HepG2 (cell line): ENCODE results near the gene GGA3. TPM values are rescaled to one million over a fixed set of nuclear protein-coding genes. Genes with fewer than 3 reads are reported as not detected.

Experiments
- ARID3A ChIP-seq: IDR thresholded peaks from 2 replicates; pipeline ENCODE4 v1.6.1; 2012; ENCODE audit warnings: low read depth, low read length, improper control_type of control experiment
- BRF2 ChIP-seq: sonication (generic); formaldehyde crosslinking; IDR thresholded peaks from 2 replicates; pipeline ENCODE4 v1.8.1; 2022; ENCODE audit warnings: mild to moderate bottlenecking, missing genetic modification reagents
- FOSL1 ChIP-seq: sonication (generic); formaldehyde crosslinking; IDR thresholded peaks from 2 replicates; pipeline ENCODE4 v1.9.0; 2021; ENCODE audit warnings: missing genetic modification reagents, borderline replicate concordance
- GTF3A ChIP-seq: sonication (generic); formaldehyde crosslinking; conservative IDR thresholded peaks from 2 replicates; pipeline ENCODE4 v1.4.0; 2020; ENCODE audit warnings: mild to moderate bottlenecking, missing genetic modification reagents
- HNF4G ChIP-seq, 2 experiments: sonication (generic) in 1 of 2; formaldehyde crosslinking in 1 of 2; IDR thresholded peaks; 2 replicates each; pipeline versions ENCODE4 v1.4.0 to v1.6.1; 2011 to 2020; ENCODE audit warnings: borderline replicate concordance in 2 of 2, low read depth in 2 of 2, mild to moderate bottlenecking in 2 of 2, low read length in 1 of 2, missing genetic modification reagents in 1 of 2, moderate library complexity in 1 of 2
- HOXA9 ChIP-seq: sonication (generic); formaldehyde crosslinking; IDR thresholded peaks from 2 replicates; pipeline ENCODE4 v1.8.1; 2022; ENCODE audit warnings: missing genetic modification reagents, mild to moderate bottlenecking, moderate library complexity, borderline replicate concordance
- KDM1A ChIP-seq: IDR thresholded peaks from 2 replicates; pipeline ENCODE4 v1.6.1; 2016; ENCODE audit warnings: missing compliant biosample characterization
- MAF1 ChIP-seq: sonication (generic); formaldehyde crosslinking; IDR thresholded peaks from 2 replicates; pipeline ENCODE4 v1.5.0; 2020; ENCODE audit warnings: missing genetic modification reagents, borderline replicate concordance
- MATR3 ChIP-seq: sonication (generic); formaldehyde crosslinking; IDR thresholded peaks from 2 replicates; pipeline ENCODE4 v1.4.0; 2020; ENCODE audit warnings: missing genetic modification reagents
- NKX3-1 ChIP-seq: sonication (generic); formaldehyde crosslinking; IDR thresholded peaks from 2 replicates; pipeline ENCODE4 v1.5.0; 2020; ENCODE audit warnings: missing genetic modification reagents
- SNAPC2 ChIP-seq: sonication (generic); formaldehyde crosslinking; IDR thresholded peaks from 2 replicates; pipeline ENCODE4 v1.8.1; 2022; ENCODE audit warnings: mild to moderate bottlenecking, missing genetic modification reagents
- STAT6 ChIP-seq: sonication (generic); formaldehyde crosslinking; IDR thresholded peaks from 2 replicates; pipeline ENCODE4 v1.4.0; 2020; ENCODE audit warnings: missing genetic modification reagents, mild to moderate bottlenecking, borderline replicate concordance
- TCF7L2 ChIP-seq: IDR thresholded peaks from 2 replicates; pipeline ENCODE4 v1.6.1; 2011; ENCODE audit warnings: mild to moderate bottlenecking, low read depth, low read length, moderate library complexity
- ZFP90 ChIP-seq: sonication (generic); formaldehyde crosslinking; IDR thresholded peaks from 2 replicates; pipeline ENCODE4 v1.8.0; 2022; ENCODE audit warnings: missing genetic modification reagents, mild to moderate bottlenecking, inconsistent platforms, borderline replicate concordance
- ZFYVE20 ChIP-seq: sonication (generic); formaldehyde crosslinking; IDR thresholded peaks from 2 replicates; pipeline ENCODE4 v1.8.0; 2023; ENCODE audit warnings: low read depth, mild to moderate bottlenecking, moderate library complexity, missing genetic modification reagents, borderline replicate concordance
- ZNF33A ChIP-seq: sonication (generic); formaldehyde crosslinking; IDR thresholded peaks from 2 replicates; pipeline ENCODE4 v1.5.1; 2020; ENCODE audit warnings: missing genetic modification reagents, mild to moderate bottlenecking, moderate library complexity, borderline replicate concordance
- ZNF615 ChIP-seq: sonication (generic); formaldehyde crosslinking; IDR thresholded peaks from 2 replicates; pipeline ENCODE4 v1.5.0; 2020; ENCODE audit warnings: mild to moderate bottlenecking, missing genetic modification reagents, borderline replicate concordance
- ZNF629 ChIP-seq: sonication (generic); formaldehyde crosslinking; conservative IDR thresholded peaks from 2 replicates; pipeline ENCODE4 v1.5.0; 2020; ENCODE audit warnings: missing genetic modification reagents
- ZNF678 ChIP-seq: sonication (generic); formaldehyde crosslinking; IDR thresholded peaks from 2 replicates; pipeline ENCODE4 v1.4.0; 2020; ENCODE audit warnings: mild to moderate bottlenecking, missing genetic modification reagents
- ZNF775 ChIP-seq: sonication (generic); formaldehyde crosslinking; IDR thresholded peaks from 2 replicates; pipeline ENCODE4 v1.4.0; 2020; ENCODE audit warnings: missing genetic modification reagents, mild to moderate bottlenecking, moderate library complexity, borderline replicate concordance
- polyA plus RNA-seq, 8 experiments: library from polyadenylated mRNA; depleted of rRNA in 3 of 8; stranded (reverse) in 7 of 8; unstranded in 1 of 8; fragments of >200 nt; fragmentation: Illumina TruSeq in 4 of 8; extraction: Trizol in 4 of 8; gene quantifications; 2 replicates each; pipeline versions ENCODE4 v1.2.1 to v1.2.3, GENCODE V29; 2011 to 2016; ENCODE audit warnings: low read depth in 4 of 8, missing spikeins in 1 of 8, mixed read lengths in 1 of 8; ENCODE audit not compliant: insufficient read depth in 1 of 8
- total RNA-seq, 5 experiments: library from RNA; depleted of rRNA; stranded (reverse); fragments of >200 nt; fragmentation: Illumina TruSeq; extraction: Trizol; gene quantifications; 2 replicates each; pipeline ENCODE4 v1.2.3, GENCODE V29; 2016; ENCODE audit warnings: low read depth in 1 of 5
- TF ChIP-seq, protein P1 (sequence below): sonication (generic); formaldehyde crosslinking; IDR thresholded peaks from 2 replicates; pipeline ENCODE4 v1.4.0; 2020; ENCODE audit warnings: mild to moderate bottlenecking, missing genetic modification reagents

The GGA3 gene
- total and polyA plus RNA-seq, 2 of the 13 experiments (the other 11 are each of a cell fraction or from before 2014, with no cell fraction given): 28.4 to 43.7 TPM

DNA sequence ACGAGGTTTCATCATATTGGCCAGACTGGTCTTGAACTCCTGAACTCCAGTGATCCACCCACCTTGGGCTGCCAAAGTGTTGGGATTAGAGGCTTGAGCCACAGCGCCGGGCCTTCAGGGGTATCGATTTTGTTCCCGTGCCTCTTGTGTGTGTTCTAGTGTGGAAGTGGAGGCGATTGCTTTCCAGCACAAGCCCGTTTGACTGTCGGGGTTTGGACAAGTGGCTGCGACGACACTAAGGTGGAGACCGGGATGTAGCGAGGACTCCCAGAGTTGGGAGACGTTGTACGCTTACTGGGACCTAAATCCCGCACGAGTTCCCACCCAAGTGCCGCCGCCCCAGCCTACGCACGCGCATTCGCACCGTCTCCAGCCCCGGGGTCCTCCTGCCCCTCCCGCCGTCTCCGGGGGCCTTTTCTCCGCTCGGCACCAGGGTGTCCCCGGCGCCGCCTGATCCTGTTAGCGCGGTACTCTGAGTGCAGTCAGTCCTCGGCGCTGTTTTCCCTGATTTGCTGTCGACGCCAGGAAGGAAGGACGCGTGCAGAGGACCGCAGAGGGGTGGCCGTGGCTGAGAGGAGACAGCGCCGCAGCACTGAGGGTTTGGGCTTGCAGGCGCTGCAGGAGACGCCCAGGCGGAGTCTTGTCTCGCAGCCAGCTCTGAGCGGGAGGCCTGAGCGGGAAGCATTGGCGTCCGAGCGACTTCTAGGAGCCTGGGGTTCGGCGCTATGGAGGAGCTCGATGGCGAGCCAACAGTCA is 56.2 kb downstream of the GGA3 start, which contains the start of gene NUP85 (continued):
- peak; percentile 21; the same call in 1 of the 2 replicates for TF ChIP-seq BRF2 (CRISPR knock-in tag)
- TF ChIP-seq, protein P1, sequence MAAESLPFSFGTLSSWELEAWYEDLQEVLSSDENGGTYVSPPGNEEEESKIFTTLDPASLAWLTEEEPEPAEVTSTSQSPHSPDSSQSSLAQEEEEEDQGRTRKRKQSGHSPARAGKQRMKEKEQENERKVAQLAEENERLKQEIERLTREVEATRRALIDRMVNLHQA: no peak
- no peak for TF ChIP-seq ZFYVE20 (CRISPR knock-in tag)
- TF ChIP-seq SNAPC2 (CRISPR knock-in tag): peak; percentile 85; the same call in 1 of the 2 replicates
- no peak for TF ChIP-seq TCF7L2
- TF ChIP-seq STAT6 (CRISPR knock-in tag): peak; percentile 66; the same call in 1 of the 2 replicates
- TF ChIP-seq ZFP90 (CRISPR knock-in tag): peak; percentile 83
- no peak; the same call in 1 of the 2 replicates for TF ChIP-seq ZNF629
- no peak for TF ChIP-seq ZNF615 (CRISPR knock-in tag)
- no peak for TF ChIP-seq MAF1 (CRISPR knock-in tag)
- TF ChIP-seq FOSL1 (CRISPR knock-in tag): no peak
- TF ChIP-seq ZNF33A (CRISPR knock-in tag): peak; percentile 93; the same call in 1 of the 2 replicates
- TF ChIP-seq ARID3A: no peak
- peak; percentile 91 for TF ChIP-seq NKX3-1 (CRISPR knock-in tag)
- no peak for TF ChIP-seq MATR3 (CRISPR knock-in tag)
- no peak for TF ChIP-seq HOXA9 (CRISPR knock-in tag)
- 0 out of 2 replicates have a peak, but pooled peaks have one; percentile 88 for TF ChIP-seq GTF3A (CRISPR knock-in tag)
- no peak for TF ChIP-seq ZNF775 (CRISPR knock-in tag)
- no peak for TF ChIP-seq KDM1A (CRISPR knock-in tag)
- no peak for TF ChIP-seq HNF4G (IDR thresholded peaks at IDR 0.05; ENCODE audit: borderline replicate concordance, low read depth, low read length)
- peak; percentile 59; the same call in 1 of the 2 replicates for TF ChIP-seq HNF4G (CRISPR knock-in tag; IDR thresholded peaks at IDR 0.05; ENCODE audit: borderline replicate concordance, low read depth)
- peak; percentile 87; the same call in 1 of the 2 replicates for TF ChIP-seq ZNF678 (CRISPR knock-in tag)
